Kidney epithelial cell (primary cell): ENCODE results near the gene UBXN10. TPM values are rescaled to one million over a fixed set of nuclear protein-coding genes. Genes with fewer than 3 reads are reported as not detected.

Experiments used
- DNase-seq: peaks from one replicate; pipeline ENCODE4 v3.0.0-alpha.2; 2010; ENCODE audit warnings: low read depth
- H3K27me3 ChIP-seq: 2 replicates; pipeline ENCODE4 v1.6.0; 2011; ENCODE audit warnings: low read length; ENCODE audit not compliant: control insufficient read depth, insufficient read depth
- H3K36me3 ChIP-seq: 2 replicates; pipeline ENCODE4 v1.5.1; 2011; ENCODE audit warnings: low read length; ENCODE audit not compliant: control insufficient read depth, insufficient read depth
- H3K4me3 ChIP-seq: 2 replicates; pipeline ENCODE4 v1.5.1; 2011; ENCODE audit warnings: low read depth, mild to moderate bottlenecking, control low read depth, low read length
- CTCF ChIP-seq: IDR thresholded peaks from 2 replicates; pipeline ENCODE4 v1.5.1; 2011; ENCODE audit warnings: mild to moderate bottlenecking, moderate library complexity, low read length, control low read depth, inconsistent platforms; ENCODE audit not compliant: insufficient read depth, poor library complexity, severe bottlenecking
- total RNA-seq: library from RNA; depleted of rRNA; stranded (reverse); fragments of >200 nt; gene quantifications from 2 replicates; pipeline ENCODE4 v1.2.3, GENCODE V29; 2015

The UBXN10 gene
- total RNA-seq, 1 donor from 2014 or later = 1.6 TPM

GRCh38 chr1:20199403-20199802, 13.5 kb downstream of the UBXN10 start:
- H3K36me3 ChIP-seq = no peaks in the 10 kb centered on the region
- no peak for DNase-seq
- H3K4me3 ChIP-seq = no peak overlapping the region
- peaks cover 3% of the 10 kb centered on the region for H3K27me3 ChIP-seq
- no peak for TF ChIP-seq CTCF

GRCh38 chr1:20199840-20200239, 13.9 kb downstream of the UBXN10 start:
- TF ChIP-seq CTCF = no peak
- Histone ChIP-seq H3K36me3 (no peaks in the 10 kb centered on the region), H3K4me3 (no peak overlapping the region), H3K27me3 (peaks cover 3% of the 10 kb centered on the region)
- no peak for DNase-seq

- H3K27me3 ChIP-seq = peaks cover 3% of the 10 kb centered on the region
- no peak for TF ChIP-seq CTCF
- no peak overlapping the region for H3K4me3 ChIP-seq
- no peak for DNase-seq
- no peaks in the 10 kb centered on the region for H3K36me3 ChIP-seq
These were observed 15.1 kb downstream of the UBXN10 start for GRCh38 chr1:20200966-20201365.

- no peak for DNase-seq
- Histone ChIP-seq H3K4me3 (no peak overlapping the region), H3K36me3 (no peaks in the 10 kb centered on the region), H3K27me3 (peaks cover 3% of the 10 kb centered on the region)
- TF ChIP-seq CTCF = no peak
These were observed 16.3 kb downstream of the UBXN10 start for GRCh38 chr1:20202166-20202565.

- no peak for DNase-seq
- H3K27me3 ChIP-seq = no peaks in the 10 kb centered on the region
- no peak for TF ChIP-seq CTCF
These were observed 21.6 kb downstream of the UBXN10 start for GRCh38 chr1:20207546-20207945.

GRCh38 chr1:20209471-20209870, 23.6 kb downstream of the UBXN10 start:
- H3K36me3 ChIP-seq = no peaks in the 10 kb centered on the region
- H3K27me3 ChIP-seq = no peaks in the 10 kb centered on the region
- H3K4me3 ChIP-seq = no peak overlapping the region
- DNase-seq = no peak
- no peak for TF ChIP-seq CTCF

More at GRCh38 chr1:20207546-20207945, 21.6 kb downstream of the UBXN10 start:
- Histone ChIP-seq H3K4me3 (no peak overlapping the region), H3K36me3 (no peaks in the 10 kb centered on the region)
